NCI-H446 (cell line): Measurements from ENCODE around the gene CELF6.

Experiments used
- DNase-seq, 2 experiments: peaks; one replicate each; lab custom pipeline; 2025; lab: John Stamatoyannopoulos, UW

The CELF6 gene

GRCh38 chr15:72319985-72320671, at the start of gene CELF6:
TSS of gene CELF6 (minus strand) at chr15:72320157. CDS start at chr15:72319874, 283 bp downstream.
- peak; percentile 76 to 90 for DNase-seq

GRCh38 chr15:72368899-72369298, 48.9 kb upstream of the CELF6 start:
- no peak for DNase-seq

- no peak for DNase-seq
Measured at GRCh38 chr15:72368325-72368724, 48.4 kb upstream of the CELF6 start.

GRCh38 chr15:72365844-72366243, 45.9 kb upstream of the CELF6 start:
- DNase-seq = no peak

GRCh38 chr15:72361176-72361575, 41.2 kb upstream of the CELF6 start:
- no peak for DNase-seq

- DNase-seq = no peak
Measured at GRCh38 chr15:72358650-72359171, 38.8 kb upstream of the CELF6 start.

DNA sequence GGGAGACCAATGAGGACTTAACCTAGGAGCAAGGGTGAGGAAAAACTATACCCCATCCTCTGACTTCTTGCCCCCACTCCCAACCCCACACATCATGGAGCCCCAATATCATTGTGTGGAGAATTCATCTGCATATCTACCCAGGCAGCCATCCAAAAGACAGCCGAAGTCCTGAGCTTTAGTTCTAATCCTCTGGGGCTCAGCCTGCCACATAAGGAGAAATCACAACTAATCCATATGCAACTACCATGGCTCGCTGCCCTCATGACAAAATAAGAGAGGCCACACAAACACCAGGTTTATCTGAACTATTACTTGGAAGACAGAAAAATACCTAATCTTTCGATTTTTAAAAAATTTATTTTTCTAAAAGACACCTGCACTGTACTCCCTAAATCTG, 38.2 kb upstream of the CELF6 start:
- DNase-seq = no peak

DNA sequence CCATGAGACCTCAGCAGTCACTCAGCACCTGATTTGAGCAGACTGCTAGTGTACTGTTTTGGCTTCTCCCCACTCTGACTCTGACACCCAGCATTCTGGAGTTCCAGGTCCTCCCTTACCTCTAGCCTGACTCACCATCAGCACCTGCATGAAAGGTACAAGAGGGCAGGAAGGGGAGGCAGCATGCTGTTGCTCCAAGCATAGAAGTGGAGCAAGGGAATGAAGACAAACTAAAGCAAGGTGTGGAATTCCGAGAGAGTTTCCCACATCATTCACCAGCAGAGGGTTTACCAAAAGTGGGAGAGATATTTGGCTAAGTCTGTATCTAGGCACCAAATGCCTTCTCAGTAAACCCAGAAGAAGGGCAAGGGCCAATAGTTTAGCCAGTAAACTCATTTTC, 34.5 kb upstream of the CELF6 start:
- no peak for DNase-seq

- no peak for DNase-seq
Measured at GRCh38 chr15:72353266-72353665, 33.3 kb upstream of the CELF6 start.

GRCh38 chr15:72345806-72346205, 25.8 kb upstream of the CELF6 start:
- DNase-seq = no peak

DNA sequence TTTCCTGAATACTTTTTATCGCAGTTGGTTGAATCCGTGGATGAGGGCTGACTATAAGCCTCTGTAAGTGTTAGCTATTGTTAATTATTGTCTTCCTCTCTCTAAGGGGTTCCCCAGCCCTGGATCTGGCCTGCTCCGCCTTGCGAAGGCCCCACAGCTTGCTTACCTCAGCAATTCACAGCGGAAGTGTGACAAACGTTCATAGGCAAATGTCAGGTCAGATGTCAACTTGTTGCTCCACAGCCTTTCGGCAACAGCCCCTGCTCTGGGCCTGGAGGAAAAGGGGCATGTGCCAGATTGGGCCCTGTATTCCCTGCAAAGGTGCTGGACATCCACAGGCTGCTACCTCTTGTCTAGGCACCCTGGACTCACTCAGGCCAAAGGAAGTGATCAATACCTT, 25.3 kb upstream of the CELF6 start:
- no peak for DNase-seq

- DNase-seq = no peak
Measured at GRCh38 chr15:72344602-72345001, 24.6 kb upstream of the CELF6 start.

DNA sequence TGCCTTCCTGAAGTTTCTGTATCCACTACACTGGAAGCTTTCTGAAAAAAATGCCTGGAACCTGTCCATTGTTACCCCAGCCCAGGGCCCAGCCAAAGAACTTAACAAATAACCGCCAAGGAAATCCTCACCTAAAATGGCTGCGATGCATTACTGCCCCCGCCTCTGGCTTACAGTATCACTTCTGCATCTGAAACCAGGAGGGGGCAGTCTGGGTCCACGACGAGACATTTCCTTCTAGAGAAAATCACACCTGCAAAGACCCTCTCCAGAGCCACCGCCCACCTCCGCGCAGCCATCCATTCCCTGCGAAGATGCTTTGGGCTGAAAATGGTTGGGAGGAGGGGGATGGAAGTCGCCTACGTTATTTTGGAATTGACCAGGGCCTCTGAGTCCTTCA, 22.4 kb upstream of the CELF6 start:
- no peak for DNase-seq

GRCh38 chr15:72341361-72341760, 21.4 kb upstream of the CELF6 start:
- no peak for DNase-seq

DNA sequence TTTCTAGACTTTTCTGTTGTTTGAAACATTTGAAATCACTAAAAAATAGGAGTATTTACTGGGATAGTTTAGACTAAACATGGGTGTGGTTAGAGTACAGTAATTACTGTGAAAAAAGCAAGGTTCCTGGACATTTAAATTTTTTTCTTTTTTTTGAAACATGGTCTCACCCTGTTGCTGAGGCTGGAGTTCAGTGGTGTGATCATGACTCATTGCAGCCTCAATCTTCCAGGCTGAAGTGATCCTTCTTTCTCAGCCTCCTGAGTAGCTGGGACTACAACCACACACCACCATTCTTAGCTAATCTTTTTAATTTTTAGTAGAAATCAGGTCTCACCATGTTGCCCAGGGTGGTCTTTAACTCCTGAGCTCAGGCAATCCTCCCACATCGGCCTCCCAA, 20.4 kb upstream of the CELF6 start:
- no peak for DNase-seq

DNA sequence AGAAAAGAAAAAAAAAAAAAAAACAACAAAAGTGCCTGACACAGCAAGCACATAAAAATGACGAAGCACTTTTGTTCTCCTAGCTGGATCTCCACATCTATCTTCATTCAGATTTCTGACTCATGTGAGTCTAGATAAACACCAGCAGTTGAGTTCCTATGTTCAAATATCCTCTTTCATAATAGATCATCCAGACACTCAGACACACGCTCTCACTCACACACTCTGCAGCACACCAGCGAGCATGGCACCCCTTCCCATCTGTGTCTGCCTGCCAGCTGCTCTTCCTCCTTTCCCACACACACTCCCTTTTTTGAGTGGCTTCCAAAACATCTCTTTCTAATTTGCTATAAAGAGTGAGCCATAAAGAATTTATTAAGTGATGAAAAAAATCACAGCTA, 19.8 kb upstream of the CELF6 start:
- DNase-seq = peak in 1 of 2 experiments; percentile 27

GRCh38 chr15:72338617-72339321, 18.8 kb upstream of the CELF6 start:
- DNase-seq = no peak

DNA sequence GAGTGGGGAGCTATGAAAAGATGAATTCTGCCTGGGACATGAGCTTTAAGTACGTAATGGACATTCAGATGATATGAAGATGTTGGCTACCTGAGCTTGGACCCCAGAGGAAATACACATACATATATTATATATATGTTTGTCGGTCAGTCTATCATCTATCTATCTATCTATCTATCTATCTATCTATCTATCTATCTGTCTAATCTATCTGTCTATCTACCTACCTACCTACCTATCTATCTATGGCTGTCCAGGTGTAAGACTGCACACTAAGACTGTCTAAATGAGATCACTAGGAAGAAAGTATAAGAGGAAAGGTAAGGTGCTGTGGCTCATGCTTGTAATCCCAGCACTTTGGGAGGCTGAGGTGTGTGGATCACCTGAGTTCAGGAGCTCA, 18.2 kb upstream of the CELF6 start:
- DNase-seq = no peak

DNA sequence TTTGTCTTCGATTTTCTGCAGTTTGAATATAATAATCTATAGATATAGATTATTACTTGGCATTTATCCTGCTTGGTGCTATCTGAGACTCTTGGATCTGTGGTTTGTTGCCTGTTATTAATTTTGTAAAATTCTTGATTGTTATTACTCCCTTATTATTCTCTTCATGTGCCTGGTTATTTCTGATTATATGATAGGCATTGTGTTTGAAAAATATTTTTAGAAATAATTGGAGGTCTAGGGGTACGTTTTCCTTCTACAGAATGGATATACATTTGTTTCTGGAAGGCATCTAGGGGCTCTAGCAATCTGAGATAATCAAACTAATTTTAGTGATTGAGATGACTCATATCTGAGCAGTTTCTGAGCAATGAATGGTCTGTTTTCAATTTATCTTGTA, 14.9 kb upstream of the CELF6 start:
- DNase-seq = no peak

GRCh38 chr15:72331021-72331420, 11.1 kb upstream of the CELF6 start:
- no peak for DNase-seq

- no peak for DNase-seq
Measured at GRCh38 chr15:72323752-72324151, 3.8 kb upstream of the CELF6 start.

DNA sequence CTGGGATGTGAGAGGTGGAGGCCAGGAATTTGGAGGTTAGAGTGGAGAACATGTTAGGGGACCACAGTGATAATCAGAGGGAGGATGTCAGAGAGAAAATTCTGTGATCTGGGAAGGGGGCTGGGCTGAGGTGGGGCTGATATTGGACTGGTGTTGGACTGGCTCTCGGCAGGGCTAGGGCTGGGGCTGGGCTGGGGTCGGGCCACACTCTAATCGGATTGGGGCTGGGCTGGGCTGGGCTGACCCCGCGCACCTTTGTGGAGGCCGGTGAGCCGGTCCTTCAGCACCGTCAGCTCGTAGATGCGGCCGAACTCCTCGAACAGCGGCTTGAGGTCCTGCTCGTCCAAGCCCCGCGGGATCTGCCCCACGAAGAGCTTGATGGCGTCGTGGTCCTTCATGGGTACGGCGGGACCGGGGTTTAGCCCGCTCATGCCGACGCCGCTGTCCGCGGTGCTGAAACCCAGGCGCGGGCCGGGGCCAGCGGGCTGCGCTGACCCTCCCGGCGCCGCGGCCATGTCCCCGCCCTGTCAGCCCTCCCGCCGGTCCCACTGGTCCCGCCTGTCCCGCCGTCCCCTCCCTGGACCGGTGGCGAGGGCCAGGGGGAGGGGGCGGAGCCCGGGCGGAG, 485 bp downstream of the CELF6 start:
- no peak for DNase-seq

DNA sequence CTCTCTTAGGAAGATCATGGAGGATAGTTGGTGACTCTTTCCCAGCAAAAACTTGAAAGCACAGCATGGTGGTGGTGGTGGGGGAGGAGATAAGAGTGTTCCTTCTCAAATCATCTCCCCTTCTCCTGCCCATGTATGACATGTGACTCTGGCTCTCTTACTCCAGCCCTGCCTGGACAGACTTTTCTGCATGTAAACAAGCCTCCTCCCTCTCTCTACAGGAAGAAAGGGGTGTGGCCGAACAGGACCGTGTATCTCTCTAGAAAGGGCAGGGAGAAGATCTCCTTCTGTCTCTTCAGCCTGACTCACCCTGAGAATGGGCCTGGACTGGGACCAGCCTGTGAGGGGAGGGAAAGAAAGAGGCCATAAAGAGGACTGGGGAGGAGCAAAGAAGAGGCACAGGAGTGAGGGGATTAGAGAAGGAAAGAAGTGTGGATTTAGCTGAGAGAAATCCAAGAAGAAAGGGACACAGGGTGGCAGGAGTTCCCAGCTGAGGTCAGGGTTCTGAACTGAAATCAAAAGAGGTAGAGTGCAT, 1.5 kb downstream of the CELF6 start:
- DNase-seq = peak in 1 of 2 experiments; percentile 6
